NOMO-1 treated with dmso at 0.1 percent for 144 hours (cell line): Measurements from ENCODE around the gene VWF.
"Not testable (repeated sequence)": the region's sequence is repeated elsewhere in the genome, so short reads cannot be mapped to it uniquely, and the experiment has no call there.

Experiments
- DNase-seq: peaks from one replicate; lab custom pipeline; 2025; ENCODE audit not compliant: unreplicated experiment; lab: John Stamatoyannopoulos, UW

VWF gene

GRCh38 chr12:6146509-6146908 is 22.0 kb upstream of the VWF start:
- no peak for DNase-seq

- peak; percentile 61 for DNase-seq
Observed at GRCh38 chr12:6145564-6145963, 21.1 kb upstream of the VWF start.

- no peak for DNase-seq
Observed at GRCh38 chr12:6143303-6143675, 18.8 kb upstream of the VWF start.

GRCh38 chr12:6142368-6143302 is 18.2 kb upstream of the VWF start:
- not testable (repeated sequence) for DNase-seq

GRCh38 chr12:6141731-6142367 is 17.4 kb upstream of the VWF start:
- not testable (repeated sequence) for DNase-seq

- DNase-seq: peak; percentile 81
Observed at GRCh38 chr12:6140651-6141447, 16.4 kb upstream of the VWF start.

- DNase-seq: no peak
Observed at GRCh38 chr12:6135071-6135470, 10.6 kb upstream of the VWF start.

- DNase-seq: no peak
Observed at GRCh38 chr12:6133642-6134041, 9.2 kb upstream of the VWF start.

- DNase-seq: no peak
Observed at GRCh38 chr12:6132496-6132895, 8.0 kb upstream of the VWF start.

- DNase-seq: no peak
Observed at GRCh38 chr12:6125310-6125608, 789 bp upstream of the VWF start.

GRCh38 chr12:6123258-6123657 is 1.2 kb downstream of the VWF start:
- no peak for DNase-seq

- no peak for DNase-seq
Observed at GRCh38 chr12:6122201-6122600, 2.3 kb downstream of the VWF start.

- no peak for DNase-seq
Observed at GRCh38 chr12:6120796-6121473, 3.5 kb downstream of the VWF start.

GRCh38 chr12:6118891-6119568 is 5.4 kb downstream of the VWF start:
- no peak for DNase-seq

- DNase-seq: no peak
Observed at GRCh38 chr12:6116471-6117021, 7.9 kb downstream of the VWF start.

- DNase-seq: no peak
Observed at GRCh38 chr12:6115389-6115788, 9.1 kb downstream of the VWF start.

GRCh38 chr12:6114476-6114870 is 10.0 kb downstream of the VWF start:
- no peak for DNase-seq

- DNase-seq: no peak
Observed at GRCh38 chr12:6113691-6114475, 10.6 kb downstream of the VWF start.

GRCh38 chr12:6112004-6112403 is 12.5 kb downstream of the VWF start:
- DNase-seq: no peak

- no peak for DNase-seq
Observed at GRCh38 chr12:6110006-6110405, 14.5 kb downstream of the VWF start.
